Suprapubic skin (tissue), 4 donors: ENCODE data around the gene CAMK2D. TPM values are rescaled to one million over a fixed set of nuclear protein-coding genes. Genes with fewer than 3 reads are reported as not detected.

Experiments
- DNase-seq, 2 donors: peaks; one replicate each; pipeline ENCODE4 v3.0.0-alpha.2; 2019; ENCODE audit warnings: low spot score in 2 of 2
- H3K27ac ChIP-seq: fragments of 200-600 bp; sonication (generic); one replicate; pipeline ENCODE4 v1.5.1; 2019
- H3K27me3 ChIP-seq: fragments of 200-600 bp; sonication (generic); one replicate; pipeline ENCODE4 v1.5.1; 2019
- H3K36me3 ChIP-seq: fragments of 200-600 bp; sonication (generic); one replicate; pipeline ENCODE4 v1.5.1; 2019
- H3K4me1 ChIP-seq: fragments of 200-600 bp; sonication (generic); one replicate; pipeline ENCODE4 v1.5.1; 2019
- H3K4me3 ChIP-seq: fragments of 200-600 bp; sonication (generic); one replicate; pipeline ENCODE4 v1.5.1; 2019; ENCODE audit warnings: mild to moderate bottlenecking
- H3K9me3 ChIP-seq: fragments of 200-600 bp; sonication (generic); one replicate; pipeline ENCODE4 v1.5.1; 2019
- EP300 ChIP-seq: sonication (generic); formaldehyde crosslinking; IDR thresholded peaks from one replicate; pipeline ENCODE4 v1.6.1; 2017; ENCODE audit warnings: antibody characterized with exemption
- POLR2A ChIP-seq, 2 donors: fragments of 450-650 bp; IDR thresholded peaks; one replicate each; pipeline ENCODE4 v1.6.1; 2017; ENCODE audit warnings: antibody characterized with exemption in 2 of 2, mild to moderate bottlenecking in 2 of 2, moderate library complexity in 2 of 2
- POLR2AphosphoS5 ChIP-seq, 3 donors: sonication (generic); formaldehyde crosslinking; IDR thresholded peaks; one replicate each; pipeline ENCODE4 v1.6.1; 2017; ENCODE audit warnings: antibody characterized with exemption in 3 of 3
- WGBS: methylation state at CpG from one replicate; pipeline ENCODE4 v1.1.5; 2018; 5-methylcytosine and 5-hydroxymethylcytosine counted together
- total RNA-seq, 4 donors: library from RNA; depleted of rRNA; stranded (reverse); fragments of >200 nt; gene quantifications; one replicate each; pipeline ENCODE4 v1.1.0, GENCODE V29; 2016
- TF ChIP-seq, protein P1 (sequence below), 2 donors: fragments of 200-600 bp in 1 of 2; fragments of 450-650 bp in 1 of 2; sonication (generic) in 1 of 2; IDR thresholded peaks; one replicate each; pipeline ENCODE4 v1.5.1; 2016 to 2019; ENCODE audit warnings: antibody characterized with exemption in 2 of 2, mild to moderate bottlenecking in 1 of 2, moderate library complexity in 1 of 2

CAMK2D gene
- total RNA-seq, 4 donors from 2014 or later: 21.5 to 38.2 (median 30.5) TPM

DNA sequence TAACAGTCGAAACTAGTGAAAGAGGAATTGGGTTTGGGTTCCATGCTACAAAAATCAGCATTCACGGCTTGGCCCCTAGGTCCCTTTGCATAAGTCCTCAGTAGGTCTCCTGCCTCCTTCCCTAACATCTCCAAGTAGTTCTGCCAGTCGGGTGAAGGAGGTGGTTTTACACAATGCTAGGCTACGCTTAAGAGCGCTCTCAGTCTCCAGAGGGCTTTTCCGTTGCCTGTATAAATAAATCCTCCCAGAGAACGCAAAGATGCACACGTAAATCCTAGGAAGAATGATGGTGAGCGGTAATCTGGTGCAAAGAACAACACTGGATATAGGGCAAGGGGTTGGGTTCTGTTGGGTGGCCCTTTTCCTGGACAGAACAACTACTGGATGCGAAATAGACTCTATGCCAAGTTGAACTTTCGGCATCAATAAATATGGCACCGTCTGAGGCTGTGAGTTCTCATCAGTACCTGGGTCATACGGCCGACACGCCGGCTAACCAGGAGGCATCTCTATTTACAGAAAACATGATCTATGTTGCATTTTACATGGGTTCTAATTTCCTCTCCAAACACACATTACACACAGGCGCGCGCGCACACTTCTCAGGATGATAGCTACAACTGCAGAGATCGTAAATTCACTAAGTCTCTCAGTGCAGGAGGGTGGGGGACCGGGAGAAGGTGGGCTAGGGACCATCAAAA lies 1.3 kb downstream of the CAMK2D start:
- WGBS: 2% methylated on average over 22 of the region's 22 CpGs
- TF ChIP-seq EP300 (no peak), POLR2A (IDR thresholded peaks at IDR 0.05) (peak in 1 of 2 donors; percentile 14)
- Histone ChIP-seq H3K4me3 (peak overlapping the region; percentile 81), H3K27ac (peak overlapping the region; percentile 99), H3K27me3 (no peaks in the 10 kb centered on the region), H3K4me1 (peaks cover 18% of the 10 kb centered on the region), H3K9me3 (no peaks in the 10 kb centered on the region), H3K36me3 (no peaks in the 10 kb centered on the region)
- peak in 1 of 2 donors; percentile 71 for DNase-seq

DNA sequence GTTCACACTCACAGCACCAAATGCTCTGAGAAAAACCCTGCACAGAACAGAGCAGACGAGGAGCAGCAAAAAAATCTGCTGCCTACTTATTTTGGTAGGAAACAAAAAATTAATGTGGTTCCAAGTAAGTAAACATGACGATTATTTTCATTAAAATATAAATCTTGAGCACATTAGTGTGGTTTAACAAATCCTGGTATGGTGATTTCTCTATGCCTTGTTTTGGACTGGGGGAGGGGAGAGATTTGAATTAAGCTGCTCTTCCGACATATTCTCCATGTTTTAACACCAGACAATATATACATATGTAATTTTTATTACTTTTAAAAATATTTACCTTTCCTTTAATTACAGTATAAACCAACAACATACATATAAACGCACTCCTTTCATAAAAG lies 1.8 kb downstream of the CAMK2D start:
- WGBS: 29% methylated on average over 4 of the region's 4 CpGs
- peak overlapping the region; percentile 81 for H3K4me3 ChIP-seq
- H3K36me3 ChIP-seq: no peaks in the 10 kb centered on the region
- DNase-seq: no peak
- no peak overlapping the region for H3K27ac ChIP-seq
- TF ChIP-seq, protein P1, sequence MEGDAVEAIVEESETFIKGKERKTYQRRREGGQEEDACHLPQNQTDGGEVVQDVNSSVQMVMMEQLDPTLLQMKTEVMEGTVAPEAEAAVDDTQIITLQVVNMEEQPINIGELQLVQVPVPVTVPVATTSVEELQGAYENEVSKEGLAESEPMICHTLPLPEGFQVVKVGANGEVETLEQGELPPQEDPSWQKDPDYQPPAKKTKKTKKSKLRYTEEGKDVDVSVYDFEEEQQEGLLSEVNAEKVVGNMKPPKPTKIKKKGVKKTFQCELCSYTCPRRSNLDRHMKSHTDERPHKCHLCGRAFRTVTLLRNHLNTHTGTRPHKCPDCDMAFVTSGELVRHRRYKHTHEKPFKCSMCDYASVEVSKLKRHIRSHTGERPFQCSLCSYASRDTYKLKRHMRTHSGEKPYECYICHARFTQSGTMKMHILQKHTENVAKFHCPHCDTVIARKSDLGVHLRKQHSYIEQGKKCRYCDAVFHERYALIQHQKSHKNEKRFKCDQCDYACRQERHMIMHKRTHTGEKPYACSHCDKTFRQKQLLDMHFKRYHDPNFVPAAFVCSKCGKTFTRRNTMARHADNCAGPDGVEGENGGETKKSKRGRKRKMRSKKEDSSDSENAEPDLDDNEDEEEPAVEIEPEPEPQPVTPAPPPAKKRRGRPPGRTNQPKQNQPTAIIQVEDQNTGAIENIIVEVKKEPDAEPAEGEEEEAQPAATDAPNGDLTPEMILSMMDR (IDR thresholded peaks at IDR 0.05): no peak
- no peak for TF ChIP-seq POLR2AphosphoS5 (IDR thresholded peaks at IDR 0.05)
- no peak for TF ChIP-seq POLR2A (IDR thresholded peaks at IDR 0.05)
- no peak for TF ChIP-seq EP300
- peaks cover 18% of the 10 kb centered on the region for H3K4me1 ChIP-seq
- no peaks in the 10 kb centered on the region for H3K9me3 ChIP-seq
- H3K27me3 ChIP-seq: no peaks in the 10 kb centered on the region

DNA sequence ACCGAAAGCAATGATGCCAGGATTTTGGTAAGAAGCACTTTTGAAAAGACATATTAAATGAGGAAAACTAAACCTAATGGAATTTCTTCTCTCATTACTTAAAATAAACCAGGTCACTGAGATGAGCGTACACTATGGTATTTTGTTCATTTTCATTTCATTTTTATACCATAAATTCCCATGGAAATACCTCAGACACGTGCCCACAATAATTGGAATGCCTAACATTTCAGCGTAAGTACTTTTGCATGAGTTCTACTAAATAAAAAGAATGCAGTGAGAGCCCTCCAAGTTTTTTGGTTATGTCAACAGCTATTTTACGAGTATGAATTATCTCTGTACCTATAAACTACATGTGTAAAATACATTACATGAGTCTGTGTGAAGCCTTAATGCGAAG lies 3.2 kb downstream of the CAMK2D start:
- no peak for TF ChIP-seq EP300
- no peak for TF ChIP-seq POLR2A (IDR thresholded peaks at IDR 0.05)
- TF ChIP-seq, protein P1 (IDR thresholded peaks at IDR 0.05): no peak
- TF ChIP-seq POLR2AphosphoS5 (IDR thresholded peaks at IDR 0.05): no peak
- H3K27me3 ChIP-seq: no peaks in the 10 kb centered on the region
- no peaks in the 10 kb centered on the region for H3K9me3 ChIP-seq
- peaks cover 17% of the 10 kb centered on the region for H3K4me1 ChIP-seq
- H3K27ac ChIP-seq: no peak overlapping the region
- WGBS: 85% methylated on average over 6 of the region's 6 CpGs
- H3K4me3 ChIP-seq: no peak overlapping the region
- no peak for DNase-seq
- no peaks in the 10 kb centered on the region for H3K36me3 ChIP-seq

DNA sequence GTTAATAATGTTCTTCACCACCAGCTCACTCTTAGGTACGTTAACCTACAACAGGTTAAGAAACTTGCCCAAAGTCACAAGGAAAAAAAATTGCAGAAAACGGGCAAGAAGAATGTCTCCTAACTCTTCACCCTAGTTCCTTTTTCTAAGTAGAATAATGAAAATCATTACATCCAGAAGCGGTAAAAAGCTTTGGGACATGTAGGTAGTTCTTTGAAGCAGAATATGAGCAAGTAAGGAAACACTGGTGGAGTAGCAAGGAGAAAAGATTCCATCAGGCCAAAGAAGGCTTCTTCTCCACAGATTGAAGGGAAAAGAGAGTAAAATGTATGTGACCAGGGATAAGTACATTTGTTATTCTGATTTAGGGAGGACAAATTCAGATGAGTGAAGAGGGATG lies 4.1 kb downstream of the CAMK2D start:
- Histone ChIP-seq H3K4me1 (peaks cover 13% of the 10 kb centered on the region), H3K9me3 (no peaks in the 10 kb centered on the region)

DNA sequence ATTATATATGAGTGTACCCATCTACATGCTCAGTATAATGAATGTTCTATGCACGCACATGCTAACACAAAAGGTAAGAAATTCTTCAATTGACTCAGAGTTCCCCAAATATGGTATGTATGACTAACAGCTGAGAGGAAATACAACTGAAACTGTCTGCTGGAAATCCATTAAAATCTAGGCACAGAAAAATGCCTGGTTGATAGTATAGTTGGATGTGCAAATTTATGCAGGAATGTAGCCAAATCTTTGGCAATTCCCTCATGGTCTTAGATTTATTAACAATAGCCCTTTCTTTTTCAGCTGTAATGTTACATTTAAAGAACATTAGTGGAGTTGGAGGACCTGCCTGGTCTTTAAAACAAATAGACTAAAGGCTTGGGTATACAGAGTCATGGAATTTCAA lies 5.5 kb downstream of the CAMK2D start:
- Histone ChIP-seq H3K4me3 (no peak overlapping the region), H3K27me3 (no peaks in the 10 kb centered on the region), H3K36me3 (no peaks in the 10 kb centered on the region), H3K27ac (no peak overlapping the region), H3K4me1 (peaks cover 13% of the 10 kb centered on the region), H3K9me3 (no peaks in the 10 kb centered on the region)
- WGBS: 84% methylated on average over 1 of the region's 1 CpG
- no peak for TF ChIP-seq POLR2AphosphoS5 (IDR thresholded peaks at IDR 0.05)
- TF ChIP-seq POLR2A (IDR thresholded peaks at IDR 0.05): no peak
- TF ChIP-seq, protein P1 (IDR thresholded peaks at IDR 0.05): no peak
- no peak for TF ChIP-seq EP300
- no peak for DNase-seq

More for the DNA sequence above, 4.1 kb downstream of the CAMK2D start:
- TF ChIP-seq POLR2AphosphoS5 (IDR thresholded peaks at IDR 0.05) (no peak), POLR2A (IDR thresholded peaks at IDR 0.05) (no peak), EP300 (no peak)
- TF ChIP-seq, protein P1 (IDR thresholded peaks at IDR 0.05): no peak
- no peak for DNase-seq
- H3K27ac ChIP-seq: no peak overlapping the region
- no peaks in the 10 kb centered on the region for H3K27me3 ChIP-seq
- 89% methylated on average over 3 of the region's 3 CpGs for WGBS
- no peak overlapping the region for H3K4me3 ChIP-seq
- H3K36me3 ChIP-seq: no peaks in the 10 kb centered on the region
